ENCODE measurements around the gene MLIP.

DNA sequence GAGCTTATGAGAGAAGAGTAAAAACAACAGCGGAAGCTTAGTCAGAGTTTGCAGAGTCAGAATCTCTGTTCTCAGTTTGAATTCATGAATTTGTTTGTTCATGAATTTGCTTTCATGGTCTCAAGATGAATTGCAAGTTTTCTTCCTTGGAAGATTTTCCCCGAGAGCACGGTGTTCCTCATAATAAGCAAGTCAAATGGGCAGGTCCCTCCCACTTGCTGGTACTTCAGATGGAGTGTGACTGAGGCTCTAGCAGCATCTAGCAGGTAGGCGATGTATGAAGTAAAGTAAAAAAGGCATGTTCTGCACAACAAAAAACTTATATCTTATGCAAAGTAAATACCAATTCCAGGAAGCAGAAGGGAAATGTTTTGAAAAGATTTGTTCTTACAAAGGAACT, 15.5 kb upstream of the MLIP start:
- TF ChIP-seq SALL2 (CRISPR knock-in tag; IDR thresholded peaks at IDR 0.05) (no peak), POLR2A (IDR thresholded peaks at IDR 0.05; ENCODE audit: insufficient read depth in 1 of 2, low read depth in 2 of 2, low read length in 2 of 2) (no peak), ZNF83 (CRISPR knock-in tag; IDR thresholded peaks at IDR 0.05; ENCODE audit: borderline replicate concordance) (no peak), CTCF (CRISPR knock-in tag; IDR thresholded peaks at IDR 0.05) (no peak), ATF3 (CRISPR knock-in tag; IDR thresholded peaks at IDR 0.05) (no peak), NR2F1 (CRISPR knock-in tag; IDR thresholded peaks at IDR 0.05) (no peak)
